A673 (cell line): Measurements from ENCODE around the gene PALMD. TPM values are rescaled to one million over a fixed set of nuclear protein-coding genes. Genes with fewer than 3 reads are reported as not detected.

Experiments used
- BruUV-seq: library from RNA; stranded (reverse); fragments of 400-500 nt; replicated peaks from 2 replicates; lab custom pipeline; 2021; lab: Mats Ljungman, UMichigan
- CTCF ChIA-PET: fragments of 300-600 bp; sonication (Branson Sonifier 250); formaldehyde crosslinking; loops from one replicate; lab custom pipeline; 2022; ENCODE audit warnings: antibody characterized with exemption; lab: Charles Lee
- POLR2A ChIA-PET: fragments of 300-600 bp; sonication (Branson Sonifier 250); formaldehyde crosslinking; loops from one replicate; lab custom pipeline; 2022; ENCODE audit warnings: antibody characterized with exemption; ENCODE audit not compliant: low non-redundant PET; lab: Charles Lee
- DNase-seq: peaks from one replicate; pipeline ENCODE4 v3.0.0-alpha.2; 2015; ENCODE audit warnings: low spot score
- H3K27ac ChIP-seq: fragments of 200-600 bp; sonication (generic); 2 replicates; pipeline ENCODE4 v1.5.1; 2016; ENCODE audit warnings: mixed run types, low read depth, mild to moderate bottlenecking, mixed read lengths, antibody characterized with exemption, low read length; ENCODE audit not compliant: poor library complexity, severe bottlenecking
- H3K27me3 ChIP-seq: fragments of 200-600 bp; sonication (generic); replicated peaks from 2 replicates; pipeline ENCODE4 v1.6.1; 2017; ENCODE audit warnings: mixed run types, low read depth, mild to moderate bottlenecking, mixed read lengths, antibody characterized with exemption, low read length; ENCODE audit not compliant: insufficient read depth, poor library complexity
- H3K36me3 ChIP-seq: fragments of 200-600 bp; sonication (generic); 2 replicates; pipeline ENCODE4 v1.6.1; 2016; ENCODE audit warnings: mixed run types, mild to moderate bottlenecking, mixed read lengths, antibody characterized with exemption, low read length; ENCODE audit not compliant: insufficient read depth, poor library complexity, severe bottlenecking
- H3K4me1 ChIP-seq: fragments of 200-600 bp; sonication (generic); 2 replicates; pipeline ENCODE4 v1.6.1; 2017; ENCODE audit warnings: mixed run types, mild to moderate bottlenecking, mixed read lengths, antibody characterized with exemption, low read length; ENCODE audit not compliant: insufficient read depth, poor library complexity, severe bottlenecking
- H3K4me3 ChIP-seq: fragments of 200-600 bp; sonication (generic); 2 replicates; pipeline ENCODE4 v1.5.1; 2016; ENCODE audit warnings: low read depth, mixed run types, mild to moderate bottlenecking, mixed read lengths, low read length; ENCODE audit not compliant: poor library complexity, severe bottlenecking
- H3K9me3 ChIP-seq: fragments of 200-600 bp; sonication (generic); 2 replicates; pipeline ENCODE4 v1.6.1; 2016; ENCODE audit warnings: mixed run types, low read depth, mild to moderate bottlenecking, mixed read lengths, antibody characterized with exemption, low read length; ENCODE audit not compliant: poor library complexity, severe bottlenecking
- CTCF ChIP-seq: fragments of 300-800, 200-600 bp; sonication (generic); conservative IDR thresholded peaks from 2 replicates; pipeline ENCODE4 v1.5.1; 2017; ENCODE audit warnings: low read depth, mild to moderate bottlenecking, antibody characterized with exemption, low read length, moderate library complexity, mixed read lengths
- EZH2 ChIP-seq: fragments of 200-600 bp; sonication (generic); IDR thresholded peaks from 2 replicates; pipeline ENCODE4 v1.6.1; 2017; ENCODE audit warnings: borderline replicate concordance, low read depth, mild to moderate bottlenecking, mixed read lengths, antibody characterized with exemption, low read length; ENCODE audit not compliant: poor library complexity, severe bottlenecking
- intact Hi-C: fragments of 100-400 bp; cut with micrococcal nuclease; formaldehyde crosslinking; loops from one replicate; pipeline ENCODE4 v1.10.0; 2022; ENCODE audit not compliant: unreplicated experiment
- total RNA-seq: library from RNA; stranded (reverse); gene quantifications from 2 replicates; pipeline ENCODE4 v1.2.3, GENCODE V29; 2021

Gene PALMD
- total RNA-seq, 1 experiment from 2014 or later = not detected

- ChIA-PET POLR2A (no interaction called here), CTCF (no interaction called here)
- H3K4me1 ChIP-seq = peaks cover 5% of the 10 kb centered on the region
- intact Hi-C loops = no loop called here
- no peaks in the 10 kb centered on the region for H3K9me3 ChIP-seq
- H3K27ac ChIP-seq = no peak overlapping the region
- H3K27me3 ChIP-seq = no peaks in the 10 kb centered on the region
- H3K4me3 ChIP-seq = no peak overlapping the region
- TF ChIP-seq EZH2 (no peak), CTCF (no peak)
- no peak for DNase-seq
- no TSS peak for BruUV-seq
- no peaks in the 10 kb centered on the region for H3K36me3 ChIP-seq
Measured at GRCh38 chr1:99665212-99665611, 19.3 kb downstream of the PALMD start.

GRCh38 chr1:99669376-99669775, 23.5 kb downstream of the PALMD start:
- Histone ChIP-seq H3K4me1 (no peaks in the 10 kb centered on the region), H3K4me3 (no peak overlapping the region), H3K27me3 (no peaks in the 10 kb centered on the region), H3K36me3 (no peaks in the 10 kb centered on the region), H3K27ac (no peak overlapping the region), H3K9me3 (no peaks in the 10 kb centered on the region)
- ChIA-PET POLR2A (no interaction called here), CTCF (no interaction called here)
- no TSS peak for BruUV-seq
- TF ChIP-seq EZH2 (no peak), CTCF (no peak)
- no peak for DNase-seq
- intact Hi-C loops = no loop called here

DNA sequence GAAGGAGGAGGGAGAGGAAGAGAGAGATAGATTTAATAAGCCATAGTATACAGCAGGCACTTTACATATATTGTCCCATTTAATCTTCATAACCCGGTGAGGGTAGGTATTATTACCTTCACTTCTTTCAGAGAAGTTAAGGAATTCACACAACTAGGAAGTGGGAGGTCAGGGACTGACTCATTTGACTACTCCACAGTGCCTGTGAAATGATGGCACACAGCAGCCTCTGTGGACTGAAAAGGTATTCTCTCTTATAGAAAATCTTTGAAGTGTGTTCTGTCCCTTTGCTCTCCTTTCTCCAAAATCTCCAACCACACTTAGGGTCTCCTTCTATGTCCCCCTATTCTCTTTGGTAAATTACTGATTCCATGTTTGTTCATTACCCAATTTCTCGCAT, 23.9 kb downstream of the PALMD start:
- Histone ChIP-seq H3K36me3 (no peaks in the 10 kb centered on the region), H3K4me1 (no peaks in the 10 kb centered on the region), H3K9me3 (no peaks in the 10 kb centered on the region), H3K27me3 (no peaks in the 10 kb centered on the region), H3K4me3 (no peak overlapping the region), H3K27ac (no peak overlapping the region)
- ChIA-PET CTCF (no interaction called here), POLR2A (no interaction called here)
- BruUV-seq = no TSS peak
- DNase-seq = no peak
- TF ChIP-seq CTCF (no peak), EZH2 (no peak)
- intact Hi-C loops = no loop called here
